Glutamatergic neuron (in vitro differentiated cells): ENCODE data around the gene AGAP1. TPM values are rescaled to one million over a fixed set of nuclear protein-coding genes. Genes with fewer than 3 reads are reported as not detected.

ENCODE experiments used
- DNase-seq: peaks from one replicate; pipeline ENCODE4 v3.0.0; 2022
- H3K27ac Mint-ChIP-seq: one replicate; pipeline ENCODE4 v1.8.0; 2020; ENCODE audit warnings: mild to moderate bottlenecking, mixed read lengths, inconsistent platforms; ENCODE audit not compliant: unreplicated experiment
- H3K27me3 Mint-ChIP-seq: one replicate; pipeline ENCODE4 v1.8.0; 2020; ENCODE audit warnings: mild to moderate bottlenecking, moderate library complexity, mixed read lengths, inconsistent platforms; ENCODE audit not compliant: unreplicated experiment
- H3K36me3 Mint-ChIP-seq: one replicate; pipeline ENCODE4 v1.8.0; 2020; ENCODE audit warnings: mild to moderate bottlenecking, mixed read lengths, inconsistent platforms; ENCODE audit not compliant: unreplicated experiment
- H3K4me1 Mint-ChIP-seq: one replicate; pipeline ENCODE4 v1.8.0; 2020; ENCODE audit warnings: mild to moderate bottlenecking, low read depth, mixed read lengths, inconsistent platforms; ENCODE audit not compliant: unreplicated experiment
- H3K4me3 Mint-ChIP-seq: one replicate; pipeline ENCODE4 v1.8.0; 2020; ENCODE audit warnings: mild to moderate bottlenecking, mixed read lengths, inconsistent platforms; ENCODE audit not compliant: unreplicated experiment
- H3K9me3 Mint-ChIP-seq: one replicate; pipeline ENCODE4 v1.8.0; 2020; ENCODE audit warnings: mild to moderate bottlenecking, moderate library complexity, mixed read lengths, inconsistent platforms; ENCODE audit not compliant: unreplicated experiment
- CTCF ChIP-seq: fragments of 200-600 bp; sonication (generic); IDR thresholded peaks from one replicate; pipeline ENCODE4 v1.5.0; 2021; ENCODE audit not compliant: partially characterized antibody, unreplicated experiment
- total RNA-seq: library from RNA; stranded (reverse); fragmentation: NEBNext Ultra II Directional; extraction: Animal tissue kit (Norgen Biotek cat#: 25700); gene quantifications from one replicate; pipeline ENCODE4 v1.2.1, GENCODE V29; 2021; ENCODE audit not compliant: unreplicated experiment

AGAP1 gene
- total RNA-seq, 1 donor from 2014 or later = 153 TPM

DNA sequence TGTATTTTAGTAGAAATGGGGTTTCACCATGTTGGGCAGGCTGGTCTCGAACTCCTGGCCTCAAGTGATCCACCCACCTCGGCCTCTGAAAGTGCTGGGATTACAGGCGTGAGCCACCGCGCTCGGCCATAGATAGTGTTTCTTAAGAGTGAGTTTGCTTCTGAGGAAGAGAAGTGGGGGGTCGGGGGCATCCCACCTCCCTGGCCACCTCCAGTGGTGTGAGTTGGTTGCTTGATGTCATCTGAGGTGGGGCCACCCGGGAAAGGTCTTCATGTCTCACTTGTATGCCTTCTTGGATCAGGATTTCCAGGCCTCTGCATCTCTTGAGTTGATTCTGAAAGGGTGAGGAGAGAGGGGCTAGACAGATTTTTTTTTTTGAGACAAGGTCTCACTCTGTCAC lies 57.1 kb downstream of the AGAP1 start:
- Mint-ChIP-seq H3K4me1 (peaks cover 49% of the 10 kb centered on the region), H3K27ac (no peak overlapping the region)

DNA sequence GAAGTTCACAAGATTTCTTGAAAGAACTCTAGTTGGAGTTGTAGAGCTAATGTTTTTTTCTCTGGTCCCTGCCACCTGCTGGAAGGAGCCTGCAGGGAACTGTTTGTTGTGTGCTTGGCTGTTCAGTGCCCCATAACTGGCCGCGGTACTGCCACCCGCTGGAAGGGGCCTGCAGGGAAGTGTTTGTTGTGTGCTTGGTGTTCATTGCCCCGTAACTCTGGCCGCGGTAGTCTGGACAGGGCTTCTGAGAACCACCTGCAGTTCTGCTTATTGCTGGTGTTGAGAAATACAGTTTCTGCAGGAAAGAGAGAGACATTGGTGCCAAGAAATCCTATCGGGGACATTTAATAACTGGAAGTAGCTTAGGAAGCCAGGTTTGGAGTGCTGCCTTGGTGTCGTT lies 58.1 kb downstream of the AGAP1 start:
- Mint-ChIP-seq H3K36me3 (no peaks in the 10 kb centered on the region), H3K4me3 (no peak overlapping the region), H3K27ac (no peak overlapping the region), H3K4me1 (peaks cover 42% of the 10 kb centered on the region), H3K9me3 (peaks cover 2% of the 10 kb centered on the region), H3K27me3 (peaks cover 3% of the 10 kb centered on the region)
- DNase-seq = peak; percentile 56
- no peak for TF ChIP-seq CTCF

More for the DNA sequence above, 57.1 kb downstream of the AGAP1 start:
- no peak for TF ChIP-seq CTCF
- Mint-ChIP-seq H3K27me3 (peaks cover 7% of the 10 kb centered on the region), H3K36me3 (no peaks in the 10 kb centered on the region), H3K4me3 (no peak overlapping the region), H3K9me3 (peaks cover 6% of the 10 kb centered on the region)
- no peak for DNase-seq

GRCh38 chr2:235552671-235553070 lies 58.8 kb downstream of the AGAP1 start:
- no peak for DNase-seq
- H3K27ac Mint-ChIP-seq = no peak overlapping the region
- peaks cover 3% of the 10 kb centered on the region for H3K27me3 Mint-ChIP-seq
- TF ChIP-seq CTCF = no peak
- H3K36me3 Mint-ChIP-seq = no peaks in the 10 kb centered on the region
- peaks cover 2% of the 10 kb centered on the region for H3K9me3 Mint-ChIP-seq
- no peak overlapping the region for H3K4me3 Mint-ChIP-seq
- peaks cover 42% of the 10 kb centered on the region for H3K4me1 Mint-ChIP-seq

DNA sequence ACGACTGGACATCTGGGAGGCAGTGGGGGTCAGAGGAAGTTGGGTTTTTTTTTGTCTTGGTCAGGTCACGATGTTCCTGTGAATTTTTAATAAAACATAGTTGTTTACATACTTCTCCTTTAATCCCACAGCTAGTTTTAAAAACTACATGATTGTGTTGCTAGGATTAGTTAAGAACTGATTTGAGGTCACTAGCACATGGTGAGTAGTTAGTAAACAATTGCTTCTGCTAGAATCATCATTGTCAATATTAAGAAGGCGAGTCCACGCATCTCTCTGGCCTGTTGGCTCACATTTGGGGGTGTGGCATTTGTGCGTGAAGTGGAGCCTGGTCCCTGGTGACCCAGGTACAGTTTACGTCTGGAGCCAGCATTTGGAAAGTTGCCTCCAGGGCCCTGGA lies 59.4 kb downstream of the AGAP1 start:
- H3K27ac Mint-ChIP-seq = peak overlapping the region; percentile 35
- H3K4me3 Mint-ChIP-seq = no peak overlapping the region
- DNase-seq = no peak
- no peaks in the 10 kb centered on the region for H3K36me3 Mint-ChIP-seq
- no peak for TF ChIP-seq CTCF
- peaks cover 3% of the 10 kb centered on the region for H3K27me3 Mint-ChIP-seq
- peaks cover 38% of the 10 kb centered on the region for H3K4me1 Mint-ChIP-seq
- H3K9me3 Mint-ChIP-seq = peaks cover 2% of the 10 kb centered on the region

DNA sequence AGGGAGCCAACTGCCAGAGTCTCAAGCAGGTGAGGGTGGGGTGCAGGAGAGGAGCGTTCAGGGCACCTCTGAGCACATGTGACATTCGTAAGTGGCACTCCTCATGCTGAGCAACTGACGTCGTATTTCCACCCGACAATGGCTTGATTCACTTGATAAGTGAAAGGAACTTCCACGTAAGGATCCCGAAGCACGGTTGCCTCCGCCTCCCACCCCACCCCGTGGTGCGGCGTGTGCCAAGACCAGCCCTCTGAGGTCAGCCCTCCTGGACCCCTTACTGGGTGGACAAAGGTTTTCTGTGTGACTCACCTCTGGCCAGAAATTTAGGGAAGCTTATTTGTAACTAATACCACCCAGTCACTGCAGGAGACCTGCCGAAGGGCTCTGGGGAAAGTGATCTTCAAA lies 59.9 kb downstream of the AGAP1 start:
- Mint-ChIP-seq H3K4me1 (peaks cover 41% of the 10 kb centered on the region), H3K36me3 (no peaks in the 10 kb centered on the region), H3K27me3 (peaks cover 3% of the 10 kb centered on the region), H3K27ac (no peak overlapping the region), H3K4me3 (no peak overlapping the region), H3K9me3 (peaks cover 2% of the 10 kb centered on the region)
- no peak for DNase-seq
- TF ChIP-seq CTCF = no peak
